ENCODE data around the gene CTRB2. TPM values are rescaled to one million over a fixed set of nuclear protein-coding genes. Genes with fewer than 3 reads are reported as not detected.
A peak's percentile ranks its signal among the peaks of the same experiment; 100 is the strongest.

The CTRB2 gene
- total and polyA plus RNA-seq, 10 donors: 0.58 to 11.8 (median 1.5) TPM; not detected in 1

GRCh38 chr16:75208861-75209505 lies 2.0 kb upstream of the CTRB2 start:
- Histone ChIP-seq H3K36me3 (no peaks in the 10 kb centered on the region), H3K9me3 (no peaks in the 10 kb centered on the region), H3K4me3 (no peak overlapping the region), H3K4me1 (peaks cover 0 to 9% (median 0%) of the 10 kb centered on the region in 6 donors), H3K27me3 (replicated peaks in 1 of 7) (peaks cover 0 to 10% (median 0%) of the 10 kb centered on the region in 7 donors), H3K27ac (no peak overlapping the region)
- TF ChIP-seq POLR2AphosphoS5 (IDR thresholded peaks at IDR 0.05) (peak in 1 of 3 donors; percentile 11), CTCF (IDR thresholded peaks at IDR 0.05 in 8 of 11, conservative IDR thresholded peaks at IDR 0.05 in 3 of 11) (no peak), POLR2A (IDR thresholded peaks at IDR 0.05) (no peak)
- DNase-seq: no peak
- WGBS, 5 donors: 74 to 91% (median 88%) methylated on average over 17 to 27 of the region's 27 CpGs
- intact Hi-C loops (cut with DNase I; ENCODE audit: low total_unique reads): no loop called here

DNA sequence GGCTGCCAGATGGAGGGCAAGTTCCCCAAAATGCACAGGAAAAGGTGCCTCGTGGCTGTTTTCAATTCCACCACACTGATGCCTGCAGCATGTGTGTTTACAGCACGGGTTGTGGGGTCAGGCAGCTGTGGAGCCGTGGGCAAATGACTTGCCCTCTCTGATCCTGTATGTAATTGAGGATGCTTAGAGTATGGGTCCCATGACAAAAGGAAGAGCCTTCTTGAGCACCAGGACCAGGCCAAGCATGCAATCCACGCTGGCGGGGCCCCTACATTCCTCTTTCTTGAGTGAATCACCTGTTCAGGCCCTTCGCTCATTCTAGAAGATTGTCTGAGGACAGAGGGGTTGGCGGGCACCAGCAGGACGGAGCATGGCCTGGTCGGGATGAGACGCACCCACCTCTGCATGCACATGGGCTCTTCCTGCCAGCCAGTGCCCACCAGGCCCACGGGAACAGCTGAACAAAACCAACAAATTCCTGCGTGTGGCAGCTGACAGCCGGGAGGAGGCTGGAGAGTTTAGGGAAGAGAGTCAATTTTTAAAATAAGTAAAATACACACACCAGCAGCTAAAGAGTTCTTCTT lies 1.4 kb upstream of the CTRB2 start:
- intact Hi-C loops (cut with DNase I; ENCODE audit: low total_unique reads): no loop called here
- Histone ChIP-seq H3K27me3 (replicated peaks in 1 of 7) (peaks cover 0 to 10% (median 0%) of the 10 kb centered on the region in 7 donors), H3K9me3 (no peaks in the 10 kb centered on the region), H3K36me3 (no peaks in the 10 kb centered on the region), H3K4me1 (peaks cover 0 to 9% (median 0%) of the 10 kb centered on the region in 6 donors), H3K4me3 (no peak overlapping the region), H3K27ac (no peak overlapping the region)
- no peak for TF ChIP-seq POLR2A (IDR thresholded peaks at IDR 0.05)
- TF ChIP-seq POLR2AphosphoS5 (IDR thresholded peaks at IDR 0.05): no peak
- TF ChIP-seq CTCF (IDR thresholded peaks at IDR 0.05 in 8 of 11, conservative IDR thresholded peaks at IDR 0.05 in 3 of 11): no peak
- WGBS, 5 donors: 74 to 78% (median 76%) methylated on average over 12 to 13 of the region's 13 CpGs
- no peak for DNase-seq

DNA sequence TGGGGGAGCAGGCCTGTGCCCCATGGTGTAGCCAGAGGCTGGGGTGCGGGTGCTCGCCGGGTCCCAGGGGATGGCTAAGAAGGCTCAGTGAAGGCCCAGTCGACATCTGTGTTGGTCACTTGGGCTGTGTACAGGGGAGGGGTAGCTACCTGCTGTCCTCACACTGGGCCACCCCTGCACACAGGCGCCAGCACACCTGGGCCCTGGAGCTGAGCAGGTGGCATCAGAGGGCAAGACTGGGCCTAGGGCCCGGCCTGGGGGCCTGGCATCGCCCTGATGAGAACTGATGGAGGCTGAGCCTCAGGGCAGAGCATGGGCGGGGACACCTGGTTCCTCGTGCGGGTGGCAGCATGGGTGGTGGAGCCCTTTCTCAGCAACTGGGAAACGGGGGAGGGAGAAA lies 870 bp upstream of the CTRB2 start:
- H3K4me3 ChIP-seq: no peak overlapping the region
- H3K36me3 ChIP-seq: no peaks in the 10 kb centered on the region
- no peak for DNase-seq
- 75 to 87% (median 81%) methylated on average over 11 of the region's 11 CpGs for WGBS, 5 donors
- peaks cover 0 to 13% (median 0%) of the 10 kb centered on the region in 7 donors for H3K27me3 ChIP-seq (replicated peaks in 1 of 7)
- TF ChIP-seq POLR2A (IDR thresholded peaks at IDR 0.05): no peak
- no peak for TF ChIP-seq CTCF (IDR thresholded peaks at IDR 0.05 in 8 of 11, conservative IDR thresholded peaks at IDR 0.05 in 3 of 11)
- TF ChIP-seq POLR2AphosphoS5 (IDR thresholded peaks at IDR 0.05): no peak
- peaks cover 0 to 9% (median 0%) of the 10 kb centered on the region in 6 donors for H3K4me1 ChIP-seq
- no peak overlapping the region for H3K27ac ChIP-seq
- intact Hi-C loops (cut with DNase I; ENCODE audit: low total_unique reads): loop anchor here (2.0 kb wide), 1 partner anchor 17 kb away; no protein-coding TSS in a partner anchor
- no peaks in the 10 kb centered on the region for H3K9me3 ChIP-seq

Data from spleen (tissue), 11 donors.